Thoracic aorta (tissue), 2 donors: Measurements from ENCODE around the gene PRRT3. TPM values are rescaled to one million over a fixed set of nuclear protein-coding genes. Genes with fewer than 3 reads are reported as not detected.
"Not testable (repeated sequence)": the region's sequence is repeated elsewhere in the genome, so short reads cannot be mapped to it uniquely, and the experiment has no call there.

Source experiments
- ATAC-seq: fragments of 150-250 bp; one replicate; pipeline ENCODE4 v1.8.0; 2017; ENCODE audit warnings: low read depth; ENCODE audit not compliant: insufficient number of reproducible peaks, low FRiP score
- DNase-seq: peaks from one replicate; pipeline ENCODE4 v3.0.0-alpha.2; 2020; ENCODE audit warnings: low spot score
- H3K27ac ChIP-seq, 2 donors: fragments of 200-600 bp; sonication (generic); 1 replicate in 1 of 2; 2 replicates in 1 of 2; pipeline ENCODE4 v1.5.1; 2016; ENCODE audit warnings: mild to moderate bottlenecking in 2 of 2, moderate library complexity in 2 of 2
- H3K27me3 ChIP-seq: fragments of 200-600 bp; sonication (generic); replicated peaks from 2 replicates; pipeline ENCODE4 v1.6.0; 2016; ENCODE audit warnings: mild to moderate bottlenecking; ENCODE audit not compliant: insufficient read depth
- H3K36me3 ChIP-seq: fragments of 200-600 bp; sonication (generic); one replicate; pipeline ENCODE4 v1.5.1; 2016
- H3K4me1 ChIP-seq, 2 donors: fragments of 200-600 bp; sonication (generic); 1 replicate in 1 of 2; 2 replicates in 1 of 2; pipeline versions ENCODE4 v1.5.1 to v1.6.0; 2016; ENCODE audit warnings: low read depth in 2 of 2, mild to moderate bottlenecking in 1 of 2; ENCODE audit not compliant: control insufficient read depth in 1 of 2
- H3K4me3 ChIP-seq: fragments of 200-600 bp; sonication (generic); 2 replicates; pipeline ENCODE4 v1.5.1; 2016; ENCODE audit warnings: mild to moderate bottlenecking
- H3K9me3 ChIP-seq: fragments of 200-600 bp; sonication (generic); 2 replicates; pipeline ENCODE4 v1.5.1; 2016
- CTCF ChIP-seq: fragments of 200-600 bp; sonication (generic); IDR thresholded peaks from one replicate; pipeline ENCODE4 v1.5.1; 2019; ENCODE audit warnings: antibody characterized with exemption
- total RNA-seq, 2 donors: library from RNA; depleted of rRNA; stranded (reverse); fragments of >200 nt; gene quantifications; one replicate each; pipeline versions ENCODE4 v1.1.0 to v1.2.3, GENCODE V29; 2016

PRRT3 gene
- total RNA-seq, 2 donors from 2014 or later = 3.3 to 5.8 TPM

GRCh38 chr3:9901967-9902366 is 50.2 kb downstream of the PRRT3 start:
- Histone ChIP-seq H3K4me3 (peak overlapping the region; percentile 67), H3K4me1 (peaks cover 5 to 38% of the 10 kb centered on the region in 2 donors), H3K36me3 (no peaks in the 10 kb centered on the region), H3K9me3 (no peaks in the 10 kb centered on the region), H3K27ac (peak overlapping the region in 1 of 2 donors; percentile 76), H3K27me3 (no peaks in the 10 kb centered on the region)
- DNase-seq = no peak
- no peak for TF ChIP-seq CTCF
- ATAC-seq = no peak

DNA sequence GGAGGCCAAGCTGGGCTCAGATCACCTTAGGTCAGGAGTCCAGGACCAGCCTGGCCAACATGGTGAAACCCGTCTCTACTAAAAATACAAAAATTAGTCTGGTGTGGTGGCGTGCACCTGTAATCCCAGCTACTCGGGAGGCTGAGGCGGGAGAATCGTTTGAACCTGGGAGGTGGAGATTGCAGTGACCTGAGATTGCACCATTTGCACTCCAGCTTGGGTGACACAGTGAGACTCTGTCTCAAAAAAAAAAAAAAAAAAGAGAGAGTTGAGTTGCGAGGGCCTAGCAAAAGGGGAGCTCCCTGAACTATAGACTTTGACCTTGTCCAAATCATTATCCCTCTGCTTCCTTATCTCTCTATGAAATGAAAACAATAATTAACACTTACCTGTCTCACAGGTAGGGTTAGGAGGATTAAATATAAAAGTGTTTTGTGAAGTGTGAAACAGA is 51.2 kb downstream of the PRRT3 start:
- not testable (repeated sequence) for ATAC-seq, H3K27ac ChIP-seq, H3K27me3 ChIP-seq, H3K36me3 ChIP-seq, DNase-seq, H3K4me3 ChIP-seq, H3K9me3 ChIP-seq
- peaks cover 5 to 38% of the 10 kb centered on the region in 2 donors for H3K4me1 ChIP-seq

DNA sequence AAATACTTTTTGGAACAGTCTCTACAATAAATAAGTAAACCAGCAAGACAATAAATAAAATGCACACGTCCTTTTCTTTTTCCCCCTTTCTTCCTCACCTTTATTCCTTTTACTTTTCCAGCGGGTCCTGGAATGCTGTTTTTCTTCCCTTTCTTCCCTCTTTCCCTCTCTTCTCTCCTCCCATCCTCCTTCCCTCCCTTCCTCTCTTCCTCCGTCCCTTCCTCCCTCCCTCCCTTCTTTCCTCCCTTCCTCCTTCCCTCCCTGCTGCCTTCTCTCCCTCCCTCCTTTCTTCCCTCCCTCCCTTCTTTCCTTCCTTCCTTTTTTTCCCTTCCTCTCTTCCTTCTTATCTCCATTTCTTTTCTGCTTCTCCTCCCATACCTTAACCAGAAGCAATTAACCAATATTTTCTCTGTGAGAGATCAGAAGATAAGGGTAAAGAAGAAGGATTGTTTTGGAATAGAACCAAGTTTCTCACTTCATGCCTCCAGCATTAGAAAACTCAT is 52.9 kb downstream of the PRRT3 start:
- Histone ChIP-seq H3K4me3 (no peak overlapping the region), H3K27me3 (no peaks in the 10 kb centered on the region), H3K9me3 (no peaks in the 10 kb centered on the region), H3K27ac (no peak overlapping the region), H3K36me3 (no peaks in the 10 kb centered on the region), H3K4me1 (peaks cover 5 to 38% of the 10 kb centered on the region in 2 donors)
- ATAC-seq (no peak), DNase-seq (no peak)
- TF ChIP-seq CTCF = no peak

GRCh38 chr3:9898467-9899241 is 53.6 kb downstream of the PRRT3 start:
- Histone ChIP-seq H3K9me3 (no peaks in the 10 kb centered on the region), H3K4me1 (peaks cover 5 to 41% of the 10 kb centered on the region in 2 donors), H3K27ac (peak overlapping the region in 1 of 2 donors; percentile 23), H3K4me3 (no peak overlapping the region), H3K36me3 (no peaks in the 10 kb centered on the region), H3K27me3 (no peaks in the 10 kb centered on the region)
- TF ChIP-seq CTCF = no peak
- DNase-seq (no peak), ATAC-seq (no peak)

GRCh38 chr3:9897408-9898372 is 54.5 kb downstream of the PRRT3 start:
- TF ChIP-seq CTCF = no peak
- H3K4me3 ChIP-seq = no peak overlapping the region
- peak overlapping the region in 1 of 2 donors; percentile 23 for H3K27ac ChIP-seq
- ATAC-seq (no peak), DNase-seq (no peak)
- H3K9me3 ChIP-seq = no peaks in the 10 kb centered on the region
- no peaks in the 10 kb centered on the region for H3K27me3 ChIP-seq
- peaks cover 7% of the 10 kb centered on the region for H3K36me3 ChIP-seq
- peaks cover 5 to 32% of the 10 kb centered on the region in 2 donors for H3K4me1 ChIP-seq

DNA sequence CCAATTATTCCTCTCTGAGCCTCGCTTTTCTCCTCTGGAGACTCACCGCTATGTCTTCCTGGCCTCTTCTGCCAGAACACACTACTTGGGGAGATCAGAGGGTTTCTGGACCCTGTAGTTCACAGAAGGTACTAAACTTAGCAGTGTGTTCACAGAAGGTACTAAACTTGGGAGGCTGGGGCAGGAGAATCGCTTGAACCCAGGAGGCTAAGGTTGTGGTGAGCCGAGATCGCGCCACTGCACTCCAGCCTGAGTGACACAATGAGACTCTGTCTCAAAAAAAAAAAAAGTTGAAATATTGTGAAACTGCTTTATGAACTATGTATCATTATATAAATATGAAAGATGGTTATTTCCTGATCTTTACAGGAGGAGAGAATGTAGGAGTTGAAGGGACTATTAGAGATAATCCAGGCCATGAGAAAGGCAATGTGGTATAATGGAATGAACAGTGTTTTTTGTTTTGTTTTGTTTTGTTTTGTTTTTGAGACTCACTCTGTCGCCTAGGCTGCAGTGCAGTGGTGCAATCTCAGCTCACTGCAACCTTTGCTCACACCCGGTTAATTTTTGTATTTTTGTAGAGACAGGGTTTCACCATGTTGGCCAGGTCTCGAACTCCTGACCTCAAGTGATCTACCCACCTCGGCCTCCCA is 55.3 kb downstream of the PRRT3 start:
- not testable (repeated sequence) for H3K4me3 ChIP-seq, H3K36me3 ChIP-seq, H3K27me3 ChIP-seq, DNase-seq, H3K27ac ChIP-seq, H3K9me3 ChIP-seq, ATAC-seq
- peaks cover 5 to 24% of the 10 kb centered on the region in 2 donors for H3K4me1 ChIP-seq

DNA sequence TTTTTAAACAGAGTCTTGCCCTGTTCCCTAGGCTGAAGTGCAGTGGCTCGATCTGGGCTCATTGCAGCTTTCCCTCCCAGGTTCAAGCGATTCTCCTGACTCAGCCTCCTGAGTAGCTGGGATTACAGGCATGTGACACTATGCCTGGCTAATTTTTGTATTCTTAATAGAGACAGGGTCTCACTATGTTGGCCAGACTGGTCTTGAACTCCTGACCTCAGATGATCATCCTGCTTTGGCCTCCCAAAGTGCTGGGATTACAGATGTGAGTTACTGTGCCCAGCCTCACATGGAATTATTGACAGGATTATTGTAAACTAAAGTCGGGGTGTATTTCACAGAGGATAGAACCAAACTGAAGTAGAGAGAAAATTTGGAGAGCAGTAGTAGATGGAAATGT is 56.5 kb downstream of the PRRT3 start:
- H3K4me1 ChIP-seq = peaks cover 13 to 33% of the 10 kb centered on the region in 2 donors
- ATAC-seq, H3K9me3 ChIP-seq: not testable (repeated sequence)

More for the DNA sequence above, 56.5 kb downstream of the PRRT3 start:
- not testable (repeated sequence) for DNase-seq, H3K36me3 ChIP-seq, H3K27ac ChIP-seq, H3K27me3 ChIP-seq, H3K4me3 ChIP-seq
